Astrocyte of the cerebellum (primary cell): ENCODE measurements around the gene ANXA3.
A peak's percentile ranks its signal among the peaks of the same experiment; 100 is the strongest.

ENCODE experiments used
- DNase-seq: peaks from one replicate; pipeline ENCODE4 v3.0.0-alpha.2; 2011; ENCODE audit warnings: low read depth
- H3K4me3 ChIP-seq: 2 replicates; pipeline ENCODE4 v1.5.1; 2011; ENCODE audit warnings: mild to moderate bottlenecking, low read depth, low read length, moderate library complexity
- in situ Hi-C: cut with HindIII; loops from 2 replicates; pipeline ENCODE4 v1.10.0; 2017; ENCODE audit warnings: low sequenced_read_pairs
- TF ChIP-seq, protein P1 (sequence below): IDR thresholded peaks from 2 replicates; pipeline ENCODE4 v1.5.1; 2012; ENCODE audit warnings: low read length, low read depth, moderate library complexity, mild to moderate bottlenecking; ENCODE audit errors: missing control alignments

Gene ANXA3

DNA sequence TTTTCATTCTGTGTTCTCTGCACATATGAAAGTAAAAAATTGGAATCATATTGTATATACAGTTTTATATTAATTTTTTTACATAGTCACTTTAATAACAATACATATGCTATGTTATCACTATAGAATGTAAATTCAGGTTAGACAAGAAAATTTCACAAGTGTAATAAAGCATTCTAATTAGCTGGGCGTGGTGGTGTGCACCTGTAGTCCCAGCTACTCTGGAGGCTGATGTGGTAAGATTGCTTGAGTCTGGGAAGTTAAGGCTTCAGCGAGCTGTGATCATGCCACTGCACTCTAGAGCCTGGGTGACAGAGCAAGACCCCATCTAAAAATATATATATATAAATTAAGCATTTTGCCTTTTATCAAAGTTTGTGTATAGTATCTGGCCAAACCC is 95.7 kb downstream of the ANXA3 start:
- in situ Hi-C loops, result no loop called here
- DNase-seq, result no peak
- TF ChIP-seq, protein P1, sequence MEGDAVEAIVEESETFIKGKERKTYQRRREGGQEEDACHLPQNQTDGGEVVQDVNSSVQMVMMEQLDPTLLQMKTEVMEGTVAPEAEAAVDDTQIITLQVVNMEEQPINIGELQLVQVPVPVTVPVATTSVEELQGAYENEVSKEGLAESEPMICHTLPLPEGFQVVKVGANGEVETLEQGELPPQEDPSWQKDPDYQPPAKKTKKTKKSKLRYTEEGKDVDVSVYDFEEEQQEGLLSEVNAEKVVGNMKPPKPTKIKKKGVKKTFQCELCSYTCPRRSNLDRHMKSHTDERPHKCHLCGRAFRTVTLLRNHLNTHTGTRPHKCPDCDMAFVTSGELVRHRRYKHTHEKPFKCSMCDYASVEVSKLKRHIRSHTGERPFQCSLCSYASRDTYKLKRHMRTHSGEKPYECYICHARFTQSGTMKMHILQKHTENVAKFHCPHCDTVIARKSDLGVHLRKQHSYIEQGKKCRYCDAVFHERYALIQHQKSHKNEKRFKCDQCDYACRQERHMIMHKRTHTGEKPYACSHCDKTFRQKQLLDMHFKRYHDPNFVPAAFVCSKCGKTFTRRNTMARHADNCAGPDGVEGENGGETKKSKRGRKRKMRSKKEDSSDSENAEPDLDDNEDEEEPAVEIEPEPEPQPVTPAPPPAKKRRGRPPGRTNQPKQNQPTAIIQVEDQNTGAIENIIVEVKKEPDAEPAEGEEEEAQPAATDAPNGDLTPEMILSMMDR, result no peak
- H3K4me3 ChIP-seq, result no peak overlapping the region

DNA sequence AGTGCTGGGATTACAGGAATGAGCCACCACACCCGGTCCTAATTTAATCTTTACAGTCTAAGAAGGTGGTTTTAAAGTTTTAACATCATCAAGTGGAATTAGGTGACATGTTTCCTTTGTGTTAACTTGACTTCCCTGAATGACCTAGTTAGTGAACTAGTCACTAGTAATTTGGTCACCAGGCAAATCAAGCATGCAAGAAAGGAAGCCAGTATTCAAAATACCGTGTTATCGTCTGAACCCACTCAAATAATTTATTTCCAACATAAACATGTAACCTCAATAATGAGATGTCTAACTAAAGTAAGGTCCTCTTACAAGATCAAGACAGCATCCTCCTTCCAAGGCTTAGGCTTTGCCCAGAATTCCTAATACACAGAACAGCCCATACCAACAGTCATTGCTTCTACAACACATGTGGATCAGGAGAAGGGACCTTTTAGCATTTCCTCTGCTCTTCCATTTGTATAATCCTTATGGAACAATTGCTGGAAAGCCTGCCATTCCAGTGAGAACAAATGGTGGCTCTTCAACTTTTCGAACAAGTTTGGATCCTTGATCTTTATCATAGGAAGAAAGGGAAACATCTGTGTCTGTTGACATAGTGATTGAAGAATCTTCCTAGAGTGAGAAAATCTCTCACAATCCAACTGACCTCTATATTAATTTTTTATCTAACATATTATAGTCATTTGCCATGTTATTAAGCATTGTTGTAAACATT is 97.2 kb downstream of the ANXA3 start:
- TF ChIP-seq, protein P1, result no peak
- no peak overlapping the region for H3K4me3 ChIP-seq
- in situ Hi-C loops, result no loop called here
- DNase-seq, result no peak

DNA sequence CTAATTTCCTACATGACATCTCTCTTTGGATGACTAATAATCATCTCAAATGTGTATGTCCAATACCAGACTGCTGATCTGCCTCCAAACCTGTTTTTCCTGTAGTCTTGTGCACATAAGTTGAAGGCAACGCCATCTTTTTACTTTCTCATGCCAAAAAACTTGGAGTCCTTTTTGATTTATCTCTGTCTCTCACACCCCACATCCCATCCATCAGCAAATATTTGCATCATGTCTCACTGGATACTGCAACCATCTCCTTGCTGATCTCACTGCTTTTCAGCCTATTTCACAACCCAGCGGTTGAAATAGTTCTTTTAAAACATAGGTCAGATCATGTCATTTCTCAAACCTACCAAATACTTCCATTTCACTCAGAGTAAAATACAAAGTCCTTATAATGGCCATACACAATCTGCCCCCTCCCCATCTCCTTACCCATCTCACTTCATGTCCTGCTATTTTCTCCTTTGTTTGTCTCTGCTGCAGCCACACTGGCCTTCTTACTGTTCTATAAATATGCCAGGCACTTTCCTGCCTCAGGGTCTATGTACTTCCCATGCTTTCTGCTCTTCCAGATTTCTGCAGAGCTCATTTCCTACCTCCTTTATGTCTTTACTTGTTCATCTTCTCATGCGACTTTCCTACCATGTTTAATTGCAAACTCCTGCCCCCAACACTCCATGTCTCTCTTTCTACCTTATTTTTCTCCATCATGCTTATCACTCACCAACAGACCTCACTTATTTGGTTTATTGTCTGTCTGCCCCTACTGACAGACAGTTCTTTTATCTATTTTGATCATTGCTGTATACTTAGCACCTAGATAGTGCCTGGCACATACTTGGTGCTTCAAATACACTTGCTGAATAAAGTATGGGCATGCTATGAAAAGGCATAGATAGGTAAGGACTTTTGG is 98.8 kb downstream of the ANXA3 start:
- H3K4me3 ChIP-seq, result no peak overlapping the region
- in situ Hi-C loops, result no loop called here
- DNase-seq, result no peak
- TF ChIP-seq, protein P1, result no peak

DNA sequence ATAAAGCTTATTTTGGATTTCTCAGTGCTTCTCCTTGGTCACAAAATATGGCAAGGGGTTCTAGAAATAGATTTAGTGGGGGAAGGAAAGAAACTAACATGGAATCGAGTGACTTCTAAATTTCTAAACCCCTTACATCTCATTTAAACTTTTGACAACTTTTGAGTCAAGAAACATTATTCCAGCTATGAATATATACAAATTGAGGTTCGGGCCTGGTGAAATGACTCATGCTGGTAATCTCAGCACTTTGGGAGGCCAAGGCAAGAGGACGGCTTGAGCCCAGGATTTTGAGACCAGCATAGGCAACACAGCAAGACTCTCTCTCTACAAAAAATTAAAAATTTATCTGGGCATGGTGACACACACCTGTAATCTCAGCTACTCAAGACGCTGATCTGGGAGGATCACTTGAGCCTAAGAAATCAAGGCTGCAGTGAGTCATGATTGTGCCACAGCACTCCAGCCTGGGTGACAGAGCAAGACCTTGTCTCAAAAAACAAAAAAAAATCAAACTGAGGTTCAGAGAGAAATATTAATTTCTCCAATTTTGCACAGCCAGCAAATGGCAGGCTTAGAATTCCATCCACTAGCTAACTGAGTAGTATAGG is 99.8 kb downstream of the ANXA3 start:
- no peak for DNase-seq
- in situ Hi-C loops, result no loop called here
- no peak overlapping the region for H3K4me3 ChIP-seq
- TF ChIP-seq, protein P1, result no peak

DNA sequence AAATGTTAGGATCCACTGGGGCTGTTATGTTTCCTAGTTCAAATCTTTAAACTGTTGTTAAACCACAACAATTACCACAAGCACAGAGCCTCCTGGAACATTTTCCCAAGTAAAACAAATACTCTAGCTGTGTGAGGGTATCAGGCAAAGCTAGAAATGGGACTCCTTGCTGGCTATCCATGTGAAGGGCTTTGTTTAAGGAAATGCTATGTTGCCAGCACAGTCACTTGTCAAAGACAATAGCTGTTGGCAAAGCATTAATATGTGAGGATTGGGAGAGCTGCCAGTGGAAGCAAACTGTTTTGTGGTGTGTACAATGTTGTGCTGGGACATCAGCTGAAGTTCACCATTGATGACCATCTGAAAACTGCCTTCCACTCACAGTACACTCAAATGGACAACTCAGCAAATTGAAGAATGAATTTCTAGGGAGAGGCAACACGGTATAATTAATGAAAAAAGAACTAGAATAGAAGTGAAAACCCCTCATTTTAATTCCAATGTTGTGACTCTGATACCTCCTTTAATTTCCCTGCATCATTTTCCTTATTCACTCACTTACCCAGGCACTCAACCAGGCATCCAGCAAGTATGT is 100.8 kb downstream of the ANXA3 start:
- TF ChIP-seq, protein P1, result no peak
- in situ Hi-C loops, result no loop called here
- peak; percentile 85 for DNase-seq
- H3K4me3 ChIP-seq, result no peak overlapping the region

DNA sequence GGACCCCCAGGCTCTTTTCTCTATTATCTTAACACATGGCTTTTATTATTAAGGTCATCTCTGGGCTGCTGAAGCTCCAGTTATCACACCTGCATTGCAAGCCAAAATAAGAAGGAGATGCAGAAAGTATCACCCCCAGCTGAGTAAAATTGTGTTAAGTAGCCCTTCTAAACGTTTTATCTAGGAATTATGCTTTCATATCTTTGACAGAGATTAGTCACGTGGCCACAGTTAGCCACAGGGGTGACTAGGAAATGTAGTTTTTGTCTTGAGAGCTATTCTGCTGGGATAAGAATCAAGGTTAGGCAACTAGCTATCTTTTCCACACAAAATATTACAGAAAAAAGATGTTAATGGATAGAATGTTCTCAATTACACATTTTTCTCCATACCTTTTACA is 102.1 kb downstream of the ANXA3 start:
- TF ChIP-seq, protein P1, result no peak
- no peak for DNase-seq
- in situ Hi-C loops, result no loop called here
- H3K4me3 ChIP-seq, result no peak overlapping the region
